ENCODE measurements around the gene MAP4K1.

DNA sequence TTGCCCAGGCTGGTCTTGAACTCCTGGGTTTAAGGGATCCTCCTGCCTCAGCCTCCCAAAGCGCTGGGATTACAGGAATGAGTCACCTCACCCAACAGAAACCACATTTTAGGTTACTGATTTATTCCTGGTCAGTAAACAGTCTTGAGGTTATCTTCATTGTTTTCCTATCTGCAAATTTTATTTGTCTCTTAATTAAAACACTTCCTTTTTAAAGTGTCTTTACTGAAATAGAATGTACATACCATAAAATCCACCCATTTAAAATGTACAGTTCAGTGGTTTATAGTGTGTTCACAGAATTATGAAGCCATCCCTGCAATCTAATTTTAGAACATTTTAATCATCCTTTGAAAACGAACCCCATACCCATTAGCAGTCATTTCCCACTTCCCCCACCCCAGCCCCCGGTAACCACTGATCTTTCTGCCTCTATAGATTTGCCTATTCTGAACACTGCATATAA, 63.0 kb downstream of the MAP4K1 start:
- TF ChIP-seq, protein P1, sequence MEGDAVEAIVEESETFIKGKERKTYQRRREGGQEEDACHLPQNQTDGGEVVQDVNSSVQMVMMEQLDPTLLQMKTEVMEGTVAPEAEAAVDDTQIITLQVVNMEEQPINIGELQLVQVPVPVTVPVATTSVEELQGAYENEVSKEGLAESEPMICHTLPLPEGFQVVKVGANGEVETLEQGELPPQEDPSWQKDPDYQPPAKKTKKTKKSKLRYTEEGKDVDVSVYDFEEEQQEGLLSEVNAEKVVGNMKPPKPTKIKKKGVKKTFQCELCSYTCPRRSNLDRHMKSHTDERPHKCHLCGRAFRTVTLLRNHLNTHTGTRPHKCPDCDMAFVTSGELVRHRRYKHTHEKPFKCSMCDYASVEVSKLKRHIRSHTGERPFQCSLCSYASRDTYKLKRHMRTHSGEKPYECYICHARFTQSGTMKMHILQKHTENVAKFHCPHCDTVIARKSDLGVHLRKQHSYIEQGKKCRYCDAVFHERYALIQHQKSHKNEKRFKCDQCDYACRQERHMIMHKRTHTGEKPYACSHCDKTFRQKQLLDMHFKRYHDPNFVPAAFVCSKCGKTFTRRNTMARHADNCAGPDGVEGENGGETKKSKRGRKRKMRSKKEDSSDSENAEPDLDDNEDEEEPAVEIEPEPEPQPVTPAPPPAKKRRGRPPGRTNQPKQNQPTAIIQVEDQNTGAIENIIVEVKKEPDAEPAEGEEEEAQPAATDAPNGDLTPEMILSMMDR (conservative IDR thresholded peaks at IDR 0.05): no peak
- TF ChIP-seq EZH2 (IDR thresholded peaks at IDR 0.05; ENCODE audit: low read depth): no peak
